K562 (cell line): Measurements from ENCODE around the gene MRFAP1. TPM values are rescaled to one million over a fixed set of nuclear protein-coding genes. Genes with fewer than 3 reads are reported as not detected.

Experiments
- ATAC-seq: fragments of 200-7000 bp; cut with Tn5 transposase; 3 replicates; pipeline ENCODE4 v1.9.1; 2020; ENCODE audit warnings: moderate library complexity
- BruUV-seq: library from RNA; stranded (reverse); fragments of 400-500 nt; replicated peaks from 2 replicates; lab custom pipeline; 2021; lab: Mats Ljungman, UMichigan
- CTCF ChIA-PET: fragments of 300-600 bp; formaldehyde crosslinking; extraction: SDS; loops from one replicate; lab custom pipeline; 2021; ENCODE audit warnings: low intra/inter-chr PET ratio; lab: Yijun Ruan, JAX
- POLR2A ChIA-PET: fragments of 300-600, 350-650 bp; sonication (Branson Sonifier 250); formaldehyde crosslinking; extraction: SDS; loops from one replicate; lab custom pipeline; 2021; ENCODE audit warnings: antibody characterized with exemption, inconsistent platforms; lab: Yijun Ruan, JAX
- DNase-seq, 4 experiments: peaks; one replicate each; pipeline versions ENCODE4 v3.0.0 to v3.0.0-alpha.2; 2011 to 2018; ENCODE audit warnings: low spot score in 3 of 4, mixed read lengths in 3 of 4; ENCODE audit errors: extremely low read depth in 1 of 4
- FAIRE-seq: peaks from 2 replicates; lab custom pipeline; 2011; peaks lifted over from hg19 to GRCh38; lab: Jason Lieb, UNC
- H2AFZ ChIP-seq: 2 replicates; pipeline ENCODE4 v1.6.0; 2011; ENCODE audit warnings: low read depth, low read length, control low read depth, inconsistent platforms
- H3K27ac ChIP-seq: fragments of 200-600 bp; 3 replicates; pipeline ENCODE4 v1.8.0; 2011; ENCODE audit warnings: low read depth, mild to moderate bottlenecking, control low read depth, inconsistent platforms, low read length, moderate library complexity, mixed read lengths; ENCODE audit errors: extremely low read depth
- H3K27me3 ChIP-seq, 2 experiments: fragments of 300-600 bp in 1 of 2; 2 replicates in 1 of 2; 3 replicates in 1 of 2; pipeline versions ENCODE4 v1.6.0 to v1.8.0; 2011; ENCODE audit warnings: inconsistent platforms in 2 of 2, low read length in 2 of 2, mild to moderate bottlenecking in 1 of 2, mixed read lengths in 1 of 2, moderate library complexity in 1 of 2; ENCODE audit not compliant: control insufficient read depth in 2 of 2, insufficient read depth in 2 of 2
- H3K36me3 ChIP-seq: fragments of 300-600 bp; 3 replicates; pipeline ENCODE4 v1.8.0; 2011; ENCODE audit warnings: mild to moderate bottlenecking, low read length, inconsistent platforms; ENCODE audit not compliant: control insufficient read depth, insufficient read depth
- H3K4me1 ChIP-seq, 2 experiments: fragments of 200-600 bp in 1 of 2; replicated peaks in 1 of 2; 2 replicates in 1 of 2; 3 replicates in 1 of 2; pipeline versions ENCODE4 v1.5.1 to v1.8.0; 2011; ENCODE audit warnings: inconsistent platforms in 2 of 2, low read length in 2 of 2, mild to moderate bottlenecking in 1 of 2, mixed read lengths in 1 of 2, moderate library complexity in 1 of 2; ENCODE audit not compliant: control insufficient read depth in 2 of 2, insufficient read depth in 2 of 2
- H3K4me2 ChIP-seq: 2 replicates; pipeline ENCODE4 v1.6.1; 2011; ENCODE audit warnings: low read length, control low read depth, inconsistent platforms, mixed read lengths; ENCODE audit not compliant: insufficient read depth
- H3K4me3 ChIP-seq: fragments of 200-600 bp; sonication (generic), shearing (Covaris generic); 2 replicates; pipeline ENCODE4 v1.5.1; 2016; ENCODE audit warnings: control low read depth, inconsistent platforms
- H3K79me2 ChIP-seq: fragments of 200-600 bp; 3 replicates; pipeline ENCODE4 v1.8.0; 2011; ENCODE audit warnings: low read length, inconsistent platforms; ENCODE audit not compliant: control insufficient read depth, insufficient read depth
- H3K9ac ChIP-seq, 2 experiments: 2 replicates each; pipeline versions ENCODE4 v1.6.0 to v1.6.1; 2011; ENCODE audit warnings: low read depth in 2 of 2, low read length in 2 of 2, control low read depth in 1 of 2, inconsistent platforms in 1 of 2, mild to moderate bottlenecking in 1 of 2, mixed read lengths in 1 of 2; ENCODE audit not compliant: insufficient read depth in 1 of 2
- H3K9me1 ChIP-seq: one replicate; pipeline ENCODE4 v1.6.0; 2011; ENCODE audit warnings: inconsistent platforms, mild to moderate bottlenecking, low read length, moderate library complexity; ENCODE audit not compliant: control insufficient read depth, insufficient read depth
- H3K9me3 ChIP-seq: replicated peaks from 2 replicates; pipeline ENCODE4 v1.5.1; 2011; ENCODE audit warnings: low read depth, low read length, inconsistent platforms; ENCODE audit not compliant: control insufficient read depth, insufficient read depth
- H4K20me1 ChIP-seq: replicated peaks from 2 replicates; pipeline ENCODE4 v1.6.1; 2011; ENCODE audit warnings: low read length, inconsistent platforms, mixed read lengths; ENCODE audit not compliant: control insufficient read depth, insufficient read depth
- ATF6 ChIP-seq: sonication (generic); formaldehyde crosslinking; IDR thresholded peaks from 2 replicates; pipeline ENCODE4 v1.4.0; 2020; ENCODE audit warnings: mild to moderate bottlenecking, missing genetic modification reagents
- BCOR ChIP-seq: fragments of 450-650 bp; IDR thresholded peaks from 2 replicates; pipeline ENCODE4 v1.6.1; 2016
- BRD9 ChIP-seq: fragments of 450-650 bp; IDR thresholded peaks from 2 replicates; pipeline ENCODE4 v1.6.1; 2018; ENCODE audit warnings: low read depth; ENCODE audit not compliant: partially characterized antibody
- NFIC ChIP-seq: fragments of 450-650 bp; IDR thresholded peaks from 2 replicates; pipeline ENCODE4 v1.6.1; 2017; ENCODE audit warnings: mild to moderate bottlenecking, inconsistent platforms
- POLR2AphosphoS5 ChIP-seq: IDR thresholded peaks from 2 replicates; pipeline ENCODE4 v1.6.1; 2011; ENCODE audit warnings: mild to moderate bottlenecking, low read depth, low read length, moderate library complexity; ENCODE audit not compliant: control insufficient read depth, insufficient read depth
- SP1 ChIP-seq: sonication (generic); formaldehyde crosslinking; IDR thresholded peaks from 2 replicates; pipeline ENCODE4 v1.8.1; 2022; ENCODE audit warnings: mild to moderate bottlenecking, missing genetic modification reagents
- TSC22D4 ChIP-seq: fragments of 450-650 bp; IDR thresholded peaks from 2 replicates; pipeline ENCODE4 v1.6.1; 2016; ENCODE audit warnings: missing genetic modification characterization, missing biosample characterization, control low read depth
- ZNF184 ChIP-seq: sonication (generic); formaldehyde crosslinking; IDR thresholded peaks from 2 replicates; pipeline ENCODE4 v1.5.0; 2020; ENCODE audit warnings: missing genetic modification reagents
- WGBS: fragments of 100-300 bp; shearing (Covaris generic); methylation state at CpG from one replicate; pipeline ENCODE4 v1.1.6; 2016; ENCODE audit warnings: low coverage, mixed read lengths; ENCODE audit not compliant: insufficient coverage; ENCODE audit errors: missing lambda C conversion rate; 5-methylcytosine and 5-hydroxymethylcytosine counted together
- in situ Hi-C: fragments of 300-500 bp; cut with MboI; formaldehyde crosslinking; loops from 4 replicates; pipeline ENCODE4 v1.15.0; 2018; ENCODE audit warnings: inconsistent platforms, mixed read lengths
- intact Hi-C: fragments of 100-400 bp; cut with micrococcal nuclease; formaldehyde crosslinking; loops from 2 replicates; pipeline ENCODE4 v1.14.2; 2022
- polyA plus RNA-seq, 8 experiments: library from polyadenylated mRNA; depleted of rRNA in 4 of 8; stranded (reverse) in 5 of 8; unstranded in 3 of 8; fragments of >200 nt; fragmentation: Nextera tagmentation in 2 of 8; fragmentation: Illumina TruSeq in 1 of 8; extraction: Ambion mirVana in 2 of 8; extraction: Trizol in 1 of 8; gene quantifications; 2 replicates each; pipeline versions ENCODE4 v1.2.1 to v1.2.3, GENCODE V29; 2011 to 2014; ENCODE audit warnings: inconsistent platforms in 1 of 8, missing spikeins in 1 of 8
- total RNA-seq, 7 experiments: library from RNA; depleted of rRNA in 6 of 7; stranded (reverse); fragments of >200 nt in 6 of 7; fragmentation: Illumina TruSeq in 2 of 7; extraction: Trizol in 2 of 7; gene quantifications; 2 replicates each; pipeline versions ENCODE4 v1.2.1 to v1.2.3, GENCODE V29; 2011 to 2021; ENCODE audit warnings: low replicate concordance in 1 of 7
- TF ChIP-seq, protein P1 (sequence below), 3 experiments: IDR thresholded peaks in 2 of 3; conservative IDR thresholded peaks in 1 of 3; 2 replicates each; pipeline ENCODE4 v1.5.1; 2011 to 2012; ENCODE audit warnings: low read length in 3 of 3, mild to moderate bottlenecking in 3 of 3, control low read depth in 2 of 3, improper control_type of control experiment in 1 of 3, inconsistent platforms in 1 of 3, low read depth in 1 of 3, mixed read lengths in 1 of 3, moderate library complexity in 1 of 3; ENCODE audit not compliant: insufficient read depth in 2 of 3
- TF ChIP-seq, protein P2 (sequence below): fragments of 450-650 bp; formaldehyde crosslinking; IDR thresholded peaks from 2 replicates; pipeline ENCODE4 v1.4.0; 2022; ENCODE audit warnings: mild to moderate bottlenecking, moderate library complexity

MRFAP1 gene
- total and polyA plus RNA-seq, 9 of the 15 experiments (the other 6 are each of a cell fraction or from before 2014, with no cell fraction given): 46.0 to 270 (median 151) TPM

DNA sequence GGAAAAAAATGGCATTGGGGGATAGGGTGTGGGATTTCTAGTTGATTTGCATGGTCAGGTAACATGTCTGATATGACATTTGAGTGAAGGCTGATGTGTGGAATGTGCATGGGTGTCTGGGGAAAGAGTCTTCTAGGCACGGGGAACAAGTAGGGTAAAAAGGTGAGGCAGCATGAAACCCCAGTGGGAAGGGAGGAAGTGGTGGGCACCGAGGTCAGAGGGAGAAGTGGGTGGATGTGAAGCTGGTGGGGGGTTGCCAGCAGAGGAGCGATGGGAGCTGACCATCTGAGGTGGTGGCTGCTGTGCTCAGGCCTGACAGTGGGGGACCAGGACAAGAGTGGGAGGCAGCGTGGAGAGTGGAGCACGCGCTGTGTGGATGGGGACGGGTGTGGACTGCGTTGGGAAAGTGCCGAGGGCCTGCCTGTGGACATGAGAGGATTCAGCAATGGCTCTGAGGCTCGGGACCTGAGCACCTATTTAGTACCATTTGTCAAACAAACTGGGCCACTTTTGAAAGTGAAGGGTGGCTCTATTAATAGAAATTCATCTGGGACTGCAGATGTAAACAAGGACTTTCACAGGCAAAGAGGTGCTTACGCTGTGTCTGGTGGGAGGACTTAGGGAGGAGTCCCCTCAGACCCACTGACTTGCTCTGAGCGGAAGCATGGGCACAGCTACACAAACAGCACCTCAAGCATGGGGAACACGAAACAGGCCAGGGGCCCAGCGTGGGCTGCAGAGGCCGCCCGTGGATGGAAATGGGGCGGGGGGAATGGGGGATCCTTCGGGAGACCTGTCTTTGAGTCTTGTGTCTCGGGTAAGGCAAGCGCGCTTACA lies 36.5 kb downstream of the MRFAP1 start (continued):
- TF ChIP-seq ATF6 (CRISPR knock-in tag) (no peak), POLR2AphosphoS5 (peak; percentile 70), SP1 (CRISPR knock-in tag) (peak; percentile 36; the same call in 1 of the 2 replicates)

DNA sequence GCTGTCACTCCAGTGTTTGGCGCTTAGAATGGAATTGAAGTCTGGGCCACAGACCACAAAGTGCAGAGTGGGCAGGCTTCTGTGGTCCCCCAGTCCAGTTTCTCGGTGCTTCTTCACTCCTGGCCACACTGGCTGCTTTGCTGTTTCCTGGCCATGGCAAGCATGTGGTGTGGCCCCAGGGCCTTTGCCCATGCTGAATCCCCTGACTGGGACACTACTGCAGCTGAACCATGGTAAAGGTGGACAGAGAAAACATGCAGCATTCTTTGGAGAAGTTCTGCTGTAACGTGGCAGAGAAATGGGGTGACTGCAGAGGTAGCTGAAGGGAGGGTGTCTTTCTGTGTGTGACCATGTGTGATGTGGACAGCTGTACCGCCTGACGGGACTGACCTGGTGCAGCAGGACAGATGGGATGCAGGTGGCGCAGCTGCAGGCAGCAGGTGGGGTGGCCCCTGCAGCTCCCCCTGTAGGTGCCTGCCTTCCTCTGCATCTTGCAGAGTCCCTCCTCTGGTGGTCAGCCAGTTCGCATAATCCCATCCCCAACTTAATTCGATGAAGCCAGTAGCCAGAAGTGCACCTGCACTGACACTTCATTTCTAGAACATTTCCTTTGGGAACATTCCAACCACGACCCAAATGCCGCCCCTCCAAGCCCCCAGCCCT lies 40.0 kb downstream of the MRFAP1 start:
- peak; percentile 44 for FAIRE-seq
- Histone ChIP-seq H3K27me3 (no peaks in the 10 kb centered on the region), H3K4me1 (peaks cover 25 to 36% of the 10 kb centered on the region in 2 experiments), H3K9me1 (no peaks in the 10 kb centered on the region), H3K79me2 (peaks cover 27% of the 10 kb centered on the region), H3K4me3 (no peak overlapping the region), H3K27ac (no peak overlapping the region), H3K4me2 (no peak overlapping the region), H3K9ac (peak overlapping the region in 1 of 2 experiments; percentile 15; a peak in 1 of 4 replicates), H3K9me3 (no peaks in the 10 kb centered on the region), H4K20me1 (peaks cover 26% of the 10 kb centered on the region; the same call in 1 of the 2 replicates), H3K36me3 (peaks cover 29% of the 10 kb centered on the region), H2AFZ (no peak overlapping the region)
- no TSS peak for BruUV-seq
- intact Hi-C loops: loop anchor here (5.0 kb wide), 1 partner anchor 108 kb away; no protein-coding TSS in a partner anchor
- in situ Hi-C loops: no loop called here
- ChIA-PET CTCF (no interaction called here), POLR2A (interaction anchor here (0.6 to 1.8 kb wide), 6 partner anchors 8 to 284 kb away, joined by 3 to 9 read pairs (median 4); partner anchors contain the start of gene S100P)
- peak; percentile 50 for ATAC-seq
- DNase-seq: peak in 3 of 4 experiments; percentile 61 to 67 (median 62)
- 63% methylated on average over 10 of the region's 10 CpGs for WGBS
- TF ChIP-seq, protein P1, sequence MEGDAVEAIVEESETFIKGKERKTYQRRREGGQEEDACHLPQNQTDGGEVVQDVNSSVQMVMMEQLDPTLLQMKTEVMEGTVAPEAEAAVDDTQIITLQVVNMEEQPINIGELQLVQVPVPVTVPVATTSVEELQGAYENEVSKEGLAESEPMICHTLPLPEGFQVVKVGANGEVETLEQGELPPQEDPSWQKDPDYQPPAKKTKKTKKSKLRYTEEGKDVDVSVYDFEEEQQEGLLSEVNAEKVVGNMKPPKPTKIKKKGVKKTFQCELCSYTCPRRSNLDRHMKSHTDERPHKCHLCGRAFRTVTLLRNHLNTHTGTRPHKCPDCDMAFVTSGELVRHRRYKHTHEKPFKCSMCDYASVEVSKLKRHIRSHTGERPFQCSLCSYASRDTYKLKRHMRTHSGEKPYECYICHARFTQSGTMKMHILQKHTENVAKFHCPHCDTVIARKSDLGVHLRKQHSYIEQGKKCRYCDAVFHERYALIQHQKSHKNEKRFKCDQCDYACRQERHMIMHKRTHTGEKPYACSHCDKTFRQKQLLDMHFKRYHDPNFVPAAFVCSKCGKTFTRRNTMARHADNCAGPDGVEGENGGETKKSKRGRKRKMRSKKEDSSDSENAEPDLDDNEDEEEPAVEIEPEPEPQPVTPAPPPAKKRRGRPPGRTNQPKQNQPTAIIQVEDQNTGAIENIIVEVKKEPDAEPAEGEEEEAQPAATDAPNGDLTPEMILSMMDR (IDR thresholded peaks at IDR 0.05 in 2 of 3, conservative IDR thresholded peaks at IDR 0.05 in 1 of 3; ENCODE audit: insufficient read depth in 2 of 3, low read depth in 1 of 3, low read length in 3 of 3): peak in 2 of 3 experiments; percentile 57 to 90; a peak in 5 of 6 replicates
- TF ChIP-seq BRD9: no peak
- TF ChIP-seq TSC22D4 (tag): no peak
- TF ChIP-seq, protein P2, sequence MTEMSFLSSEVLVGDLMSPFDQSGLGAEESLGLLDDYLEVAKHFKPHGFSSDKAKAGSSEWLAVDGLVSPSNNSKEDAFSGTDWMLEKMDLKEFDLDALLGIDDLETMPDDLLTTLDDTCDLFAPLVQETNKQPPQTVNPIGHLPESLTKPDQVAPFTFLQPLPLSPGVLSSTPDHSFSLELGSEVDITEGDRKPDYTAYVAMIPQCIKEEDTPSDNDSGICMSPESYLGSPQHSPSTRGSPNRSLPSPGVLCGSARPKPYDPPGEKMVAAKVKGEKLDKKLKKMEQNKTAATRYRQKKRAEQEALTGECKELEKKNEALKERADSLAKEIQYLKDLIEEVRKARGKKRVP (CRISPR knock-in tag): no peak
- TF ChIP-seq BCOR: peak; percentile 21; the same call in 1 of the 2 replicates
- TF ChIP-seq ZNF184 (CRISPR knock-in tag): no peak
- no peak for TF ChIP-seq NFIC
